Gastroesophageal sphincter (tissue), 3 donors: Measurements from ENCODE around the gene MYLK4.

Source experiments
- EP300 ChIP-seq: sonication (generic); formaldehyde crosslinking; IDR thresholded peaks from one replicate; pipeline ENCODE4 v1.6.1; 2017; ENCODE audit warnings: antibody characterized with exemption, mild to moderate bottlenecking
- POLR2A ChIP-seq, 2 donors: fragments of 450-650 bp; IDR thresholded peaks; one replicate each; pipeline ENCODE4 v1.6.1; 2017; ENCODE audit warnings: antibody characterized with exemption in 2 of 2, mild to moderate bottlenecking in 2 of 2, moderate library complexity in 1 of 2
- POLR2AphosphoS5 ChIP-seq: sonication (generic); formaldehyde crosslinking; IDR thresholded peaks from one replicate; pipeline ENCODE4 v1.6.1; 2017; ENCODE audit warnings: antibody characterized with exemption
- TF ChIP-seq, protein P1 (sequence below), 4 experiments: fragments of 200-600 bp in 2 of 4; fragments of 450-650 bp in 2 of 4; sonication (generic) in 1 of 4; IDR thresholded peaks; one replicate each; pipeline ENCODE4 v1.5.1; 2017 to 2019; ENCODE audit warnings: antibody characterized with exemption in 4 of 4, mild to moderate bottlenecking in 2 of 4, moderate library complexity in 2 of 4

DNA sequence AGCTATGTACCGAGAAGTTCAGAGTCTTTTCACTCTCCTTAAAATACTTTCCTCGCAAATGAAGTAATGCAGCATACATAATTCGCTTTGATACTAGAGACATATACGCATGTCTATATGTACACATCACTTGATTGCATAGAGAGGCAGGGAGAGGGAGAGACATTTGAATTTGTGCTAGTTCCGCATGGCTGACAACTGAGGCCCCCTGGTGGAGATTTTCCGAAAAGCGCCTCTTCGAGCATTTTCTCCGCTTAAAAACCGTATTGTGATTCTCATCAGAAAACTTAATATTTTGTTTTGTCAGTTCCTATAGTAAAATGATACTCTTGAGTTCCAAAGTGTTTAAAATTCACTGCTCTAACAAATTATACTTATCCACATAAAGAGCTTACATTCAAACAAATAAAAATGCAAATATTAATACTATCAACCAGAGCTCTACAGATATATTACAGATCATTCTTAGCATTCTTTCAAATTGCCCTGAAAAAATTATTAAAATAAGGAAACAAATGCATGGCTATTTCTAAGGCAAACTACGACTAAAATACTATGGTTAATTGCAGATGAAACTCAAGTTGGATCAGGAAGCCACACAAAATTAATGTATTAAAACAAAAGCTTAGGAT, 637 bp downstream of the MYLK4 start:
- TF ChIP-seq, protein P1, sequence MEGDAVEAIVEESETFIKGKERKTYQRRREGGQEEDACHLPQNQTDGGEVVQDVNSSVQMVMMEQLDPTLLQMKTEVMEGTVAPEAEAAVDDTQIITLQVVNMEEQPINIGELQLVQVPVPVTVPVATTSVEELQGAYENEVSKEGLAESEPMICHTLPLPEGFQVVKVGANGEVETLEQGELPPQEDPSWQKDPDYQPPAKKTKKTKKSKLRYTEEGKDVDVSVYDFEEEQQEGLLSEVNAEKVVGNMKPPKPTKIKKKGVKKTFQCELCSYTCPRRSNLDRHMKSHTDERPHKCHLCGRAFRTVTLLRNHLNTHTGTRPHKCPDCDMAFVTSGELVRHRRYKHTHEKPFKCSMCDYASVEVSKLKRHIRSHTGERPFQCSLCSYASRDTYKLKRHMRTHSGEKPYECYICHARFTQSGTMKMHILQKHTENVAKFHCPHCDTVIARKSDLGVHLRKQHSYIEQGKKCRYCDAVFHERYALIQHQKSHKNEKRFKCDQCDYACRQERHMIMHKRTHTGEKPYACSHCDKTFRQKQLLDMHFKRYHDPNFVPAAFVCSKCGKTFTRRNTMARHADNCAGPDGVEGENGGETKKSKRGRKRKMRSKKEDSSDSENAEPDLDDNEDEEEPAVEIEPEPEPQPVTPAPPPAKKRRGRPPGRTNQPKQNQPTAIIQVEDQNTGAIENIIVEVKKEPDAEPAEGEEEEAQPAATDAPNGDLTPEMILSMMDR (IDR thresholded peaks at IDR 0.05), result peak; percentile 73 to 85 (median 76)
- TF ChIP-seq POLR2AphosphoS5, result no peak
- no peak for TF ChIP-seq EP300
- no peak for TF ChIP-seq POLR2A (IDR thresholded peaks at IDR 0.05)
